GM12891 (cell line): ENCODE results near the gene ATP8A2.

Source experiments
- PAX5 ChIP-seq: IDR thresholded peaks from 2 replicates; pipeline ENCODE4 v1.6.1; 2011; ENCODE audit warnings: low read length, moderate library complexity, mild to moderate bottlenecking; ENCODE audit not compliant: insufficient read depth, severe bottlenecking
- POLR2A ChIP-seq: IDR thresholded peaks from 2 replicates; pipeline ENCODE4 v1.6.1; 2011; ENCODE audit warnings: low read depth, low read length, control low read depth
- POLR2AphosphoS5 ChIP-seq: IDR thresholded peaks from 2 replicates; pipeline ENCODE4 v1.6.1; 2011; ENCODE audit warnings: low read depth, low read length, control low read depth
- SPI1 ChIP-seq: IDR thresholded peaks from 2 replicates; pipeline ENCODE4 v1.6.1; 2011; ENCODE audit warnings: low read depth, low read length, control low read depth
- TAF1 ChIP-seq: IDR thresholded peaks from 2 replicates; pipeline ENCODE4 v1.6.1; 2011; ENCODE audit warnings: low read depth, low read length, control low read depth

DNA sequence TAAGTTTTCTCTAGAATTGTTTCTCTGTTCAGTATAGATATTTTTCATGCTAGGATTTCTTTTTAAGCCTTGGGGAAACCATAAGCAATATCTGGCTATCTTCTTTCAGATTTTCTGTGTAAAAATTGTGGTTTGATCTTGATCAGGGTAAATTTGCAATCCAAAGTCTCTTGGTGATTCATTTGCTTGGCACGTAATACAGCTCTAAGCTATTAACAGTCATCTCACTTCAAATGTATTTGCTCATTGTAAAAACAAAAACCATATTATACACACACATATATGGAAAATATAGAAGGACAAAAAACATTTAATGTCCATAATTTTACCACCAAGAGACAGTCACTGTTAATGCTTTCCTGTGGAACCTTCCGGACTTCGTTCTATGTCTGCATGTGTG, 489.1 kb downstream of the ATP8A2 start:
- TF ChIP-seq TAF1: no peak
- no peak for TF ChIP-seq SPI1
- no peak for TF ChIP-seq POLR2A
- TF ChIP-seq POLR2AphosphoS5: no peak
- TF ChIP-seq PAX5: no peak
